HG02678 (cell line): ENCODE data around the gene AGAP1.

Source experiments
- ATAC-seq: cut with Tn5 transposase; IDR thresholded peaks from one replicate; pipeline ENCODE4 v1.9.1; 2021; ENCODE audit warnings: mild to moderate bottlenecking, moderate library complexity; ENCODE audit not compliant: unreplicated experiment

The AGAP1 gene

DNA sequence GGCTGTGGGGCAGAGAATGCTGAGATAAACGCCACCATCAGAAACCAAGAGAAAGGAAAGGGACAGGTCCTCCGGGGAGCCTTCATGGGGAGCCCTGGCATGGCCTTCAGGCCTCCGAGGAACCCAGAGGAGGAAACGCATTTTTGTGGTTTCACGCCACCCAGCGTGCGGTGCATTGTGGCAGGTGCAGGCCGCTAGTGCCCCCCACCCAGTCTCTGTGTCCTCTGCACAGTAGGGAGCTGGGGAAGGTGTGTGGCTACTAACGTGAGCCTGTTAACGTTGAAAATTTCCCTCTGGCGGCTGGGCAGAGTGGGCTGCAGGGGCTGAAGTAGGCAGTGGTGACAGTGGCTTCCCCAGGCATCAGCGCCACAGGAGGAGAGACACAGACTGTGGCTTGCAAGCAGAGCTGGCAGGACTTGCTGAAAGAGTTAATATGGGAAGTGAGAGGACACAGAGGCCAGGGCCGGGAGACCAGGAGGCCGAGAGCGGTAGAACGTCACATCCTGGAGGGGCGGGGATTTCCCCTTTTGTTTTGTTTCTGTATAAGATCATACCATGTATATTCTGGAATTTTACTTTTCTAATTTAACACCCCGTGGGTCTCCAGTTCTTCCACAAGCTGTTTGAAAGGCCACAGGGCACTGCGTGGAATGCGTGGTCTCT, 507.5 kb downstream of the AGAP1 start:
- ATAC-seq: no peak

DNA sequence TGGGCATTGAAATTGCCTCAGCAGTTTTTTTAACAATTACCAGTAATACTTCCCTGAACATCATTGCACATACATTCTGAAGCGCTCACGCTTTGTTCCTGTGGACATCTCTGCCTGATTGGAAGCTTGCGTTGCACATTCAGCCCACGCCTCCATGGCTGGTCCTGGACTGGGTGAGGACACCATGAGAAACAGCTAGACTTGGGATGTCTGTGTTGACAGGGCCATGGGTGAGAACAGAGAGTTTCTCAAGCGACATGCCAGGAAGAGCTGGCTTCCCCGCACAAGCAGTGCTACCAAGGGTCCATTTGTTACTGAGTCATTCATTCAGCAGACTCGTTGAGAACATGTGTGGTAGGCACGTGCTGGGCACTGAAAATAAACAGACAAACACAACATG, 508.0 kb downstream of the AGAP1 start:
- ATAC-seq: no peak

- no peak for ATAC-seq
Observed at GRCh38 chr2:236008006-236008405, 514.2 kb downstream of the AGAP1 start.

- no peak for ATAC-seq
Observed at GRCh38 chr2:236008857-236009256, 515.0 kb downstream of the AGAP1 start.

- ATAC-seq: no peak
Observed at GRCh38 chr2:236010920-236011685, 517.3 kb downstream of the AGAP1 start.

DNA sequence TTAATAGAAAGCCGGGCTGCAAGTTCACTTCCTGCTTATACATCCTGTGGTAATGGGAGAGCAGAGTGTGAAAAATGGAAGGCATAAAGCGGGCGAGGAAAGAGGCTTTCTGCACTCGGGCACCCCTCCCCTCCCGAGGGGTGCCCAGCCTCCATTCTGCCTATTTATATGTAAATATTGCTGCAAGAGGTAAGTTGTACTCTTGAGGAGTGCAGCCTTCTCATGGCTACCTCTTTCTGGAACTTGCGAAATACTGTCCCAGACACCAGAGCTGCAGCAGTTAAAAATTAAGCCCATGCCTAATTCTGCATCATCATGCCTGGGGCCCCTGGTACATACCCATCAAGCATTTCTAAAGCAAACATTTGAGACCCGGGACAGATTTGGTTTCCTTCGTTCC, 518.3 kb downstream of the AGAP1 start:
- no peak for ATAC-seq

DNA sequence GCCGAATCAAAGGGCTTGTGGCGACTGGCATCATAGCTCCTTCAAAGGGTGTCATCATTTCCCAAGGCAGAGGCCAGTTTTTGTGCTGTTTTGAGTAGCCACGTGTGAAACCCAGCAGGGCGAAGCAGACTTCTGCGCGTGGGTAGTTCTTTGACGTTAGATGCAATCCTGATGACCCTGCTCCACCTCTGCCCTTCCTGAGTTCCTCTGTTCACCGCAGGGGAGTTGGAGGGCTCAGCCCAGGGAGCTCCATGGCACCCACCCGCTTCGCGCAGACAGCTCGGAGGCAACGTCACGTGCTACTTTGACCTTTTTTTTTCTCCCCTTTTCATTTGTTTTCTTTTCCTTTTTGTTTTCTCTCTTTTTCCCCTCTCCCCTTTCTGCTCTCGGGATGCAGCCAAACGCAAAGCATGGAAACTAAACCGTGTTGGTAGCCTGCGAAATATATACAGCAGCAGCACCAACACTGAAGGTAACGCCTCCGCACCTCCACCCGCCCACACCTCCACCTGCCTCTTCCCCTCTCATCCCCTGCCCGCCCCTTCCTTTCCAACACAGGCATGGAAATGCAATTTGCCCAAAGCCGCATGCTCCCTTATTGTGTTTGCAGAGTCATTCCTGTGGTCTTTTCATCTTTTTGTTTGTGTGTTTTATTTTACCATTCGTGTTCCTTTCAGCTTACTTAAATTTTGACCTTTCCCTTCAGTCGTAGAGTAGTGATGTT, 520.7 kb downstream of the AGAP1 start:
- ATAC-seq: no peak

DNA sequence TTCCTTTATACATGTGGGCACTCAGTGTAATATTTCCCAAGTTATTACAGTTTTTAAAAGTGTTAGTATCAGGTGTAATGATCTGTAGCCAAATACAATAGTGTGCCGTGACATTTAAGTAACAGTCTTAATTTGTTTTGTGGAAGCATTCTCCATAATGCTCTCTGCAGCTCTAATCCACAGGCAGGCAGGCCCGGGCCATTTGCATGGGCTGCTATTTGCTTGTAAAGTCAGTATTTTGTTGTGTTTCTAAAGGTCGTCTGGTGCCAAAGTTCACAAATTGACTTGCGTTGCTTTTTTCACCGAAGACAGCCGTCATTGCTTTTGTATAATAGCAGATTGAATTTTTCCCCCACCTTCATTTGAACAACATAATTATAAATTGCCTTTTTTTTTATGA, 521.3 kb downstream of the AGAP1 start:
- ATAC-seq: no peak

DNA sequence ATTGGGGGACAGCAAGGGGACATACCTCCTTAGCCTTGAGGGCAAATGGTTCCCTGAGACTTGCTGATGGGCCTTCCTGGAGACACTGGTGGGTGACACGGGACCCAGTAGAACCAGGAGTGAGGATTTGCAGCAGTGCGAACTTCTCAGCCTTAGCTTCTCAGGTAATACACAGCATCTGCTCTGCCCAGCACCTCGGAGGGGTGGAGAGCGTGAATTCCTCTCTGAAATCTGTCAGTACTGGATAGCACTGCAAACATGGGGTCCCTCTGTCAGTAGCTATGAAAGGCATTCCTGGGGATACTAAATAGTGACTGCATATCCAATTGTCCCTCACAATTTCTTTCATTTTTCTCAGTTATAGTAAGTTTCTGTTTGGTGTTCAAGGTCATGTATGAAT, 522.7 kb downstream of the AGAP1 start:
- no peak for ATAC-seq

GRCh38 chr2:236017446-236017845, 523.6 kb downstream of the AGAP1 start:
- no peak for ATAC-seq

- no peak for ATAC-seq
Observed at GRCh38 chr2:236019434-236019833, 525.6 kb downstream of the AGAP1 start.

- ATAC-seq: no peak
Observed at GRCh38 chr2:236021499-236022057, 527.7 kb downstream of the AGAP1 start.

- no peak for ATAC-seq
Observed at GRCh38 chr2:236022128-236022527, 528.3 kb downstream of the AGAP1 start.

DNA sequence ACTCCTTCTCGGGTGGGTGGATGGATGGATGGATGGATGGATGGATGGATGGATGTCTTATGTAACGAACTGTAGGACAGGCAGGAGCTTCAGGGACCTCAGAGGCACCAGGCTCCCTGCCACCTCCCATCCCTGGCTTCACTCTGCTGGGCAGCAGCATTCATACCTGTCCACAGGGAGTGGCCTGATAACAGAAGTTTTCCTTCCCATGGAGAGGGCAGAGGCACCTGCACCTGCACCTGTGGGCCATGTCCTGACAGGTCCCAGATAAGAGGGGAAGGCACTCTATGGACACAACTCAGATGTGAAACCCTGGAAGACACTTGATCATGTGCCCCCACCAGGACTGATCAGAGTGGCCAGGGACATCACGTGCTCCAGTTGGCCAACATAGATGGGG, 532.0 kb downstream of the AGAP1 start:
- ATAC-seq: no peak

- ATAC-seq: no peak
Observed at GRCh38 chr2:236026841-236027240, 533.0 kb downstream of the AGAP1 start.

- no peak for ATAC-seq
Observed at GRCh38 chr2:236028066-236028465, 534.2 kb downstream of the AGAP1 start.

DNA sequence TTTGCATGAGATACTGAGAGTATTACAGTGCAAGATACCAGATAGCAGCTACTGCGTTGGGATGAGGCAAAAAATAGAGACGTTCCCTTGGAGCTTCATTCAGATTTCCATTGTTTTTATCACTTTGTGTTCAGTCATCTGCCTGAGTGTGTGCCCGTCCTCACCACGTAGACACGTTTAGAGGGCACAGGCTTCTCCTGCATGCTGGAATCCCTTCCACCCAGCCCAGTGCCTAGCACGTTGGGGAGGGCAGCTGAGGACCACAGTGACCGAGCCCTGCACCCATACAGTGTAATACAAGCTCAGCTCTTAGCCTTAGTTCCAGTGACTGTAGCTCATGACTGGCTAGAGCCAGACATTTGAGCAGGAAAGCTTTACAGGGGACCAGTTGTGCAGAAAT, 539.6 kb downstream of the AGAP1 start:
- no peak for ATAC-seq

DNA sequence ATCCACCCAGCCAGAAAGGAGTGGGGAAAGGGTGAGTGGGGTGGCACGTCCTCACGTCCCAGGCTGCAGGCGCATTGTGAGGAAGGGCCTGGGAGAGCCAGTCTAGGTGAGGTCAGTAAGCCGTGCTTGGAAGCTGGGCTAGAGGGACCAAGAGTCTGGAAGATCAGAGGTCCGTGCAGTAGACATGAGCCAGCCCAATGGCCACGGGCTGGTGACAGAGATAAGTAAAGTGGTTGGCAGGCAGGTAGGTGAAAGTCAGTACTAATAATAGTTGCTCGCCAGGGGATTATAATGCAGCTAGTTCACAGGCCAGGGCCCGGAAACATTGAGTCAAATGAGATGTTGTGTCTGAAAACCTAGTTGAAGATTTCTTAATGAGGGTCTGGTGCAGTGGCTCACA, 541.1 kb downstream of the AGAP1 start:
- ATAC-seq: no peak

GRCh38 chr2:236036045-236036444, 542.2 kb downstream of the AGAP1 start:
- ATAC-seq: no peak

DNA sequence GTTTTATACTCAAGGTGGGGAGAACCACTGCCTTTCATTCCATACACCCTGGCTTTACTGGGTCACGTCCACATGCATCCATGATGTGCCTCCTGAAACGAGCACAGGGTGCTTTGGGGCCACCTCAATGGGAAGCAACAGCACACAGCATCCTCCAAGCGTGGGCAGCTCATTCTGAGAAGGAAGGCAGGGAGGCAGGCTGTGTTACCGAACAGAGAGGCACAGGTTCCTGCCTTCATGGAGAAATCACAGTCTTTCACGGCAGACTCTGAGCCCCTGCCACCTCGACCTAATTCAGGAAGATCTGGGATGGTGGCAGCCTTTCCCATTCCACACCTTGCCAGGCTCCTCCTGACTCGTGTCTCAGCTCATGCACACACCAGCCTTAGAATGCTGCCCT, 544.3 kb downstream of the AGAP1 start:
- ATAC-seq: no peak

GRCh38 chr2:236040600-236041328, 546.9 kb downstream of the AGAP1 start:
- no peak for ATAC-seq
